WTC11 (cell line): ENCODE data around the gene BBS9.

ENCODE experiments used
- ATF1 ChIP-seq: sonication (generic); formaldehyde crosslinking; IDR thresholded peaks from 2 replicates; pipeline ENCODE4 v1.8.1; 2023; ENCODE audit warnings: mild to moderate bottlenecking, moderate library complexity, missing genetic modification reagents
- FOXP1 ChIP-seq: sonication (generic); formaldehyde crosslinking; IDR thresholded peaks from 2 replicates; pipeline ENCODE4 v1.8.0; 2022; ENCODE audit warnings: missing genetic modification reagents, mild to moderate bottlenecking, moderate library complexity, borderline replicate concordance
- RORB ChIP-seq: fragments of 250-450 bp; sonication (Bioruptor Pico); IDR thresholded peaks from 2 replicates; pipeline ENCODE4 v1.9.0; 2021; ENCODE audit warnings: mild to moderate bottlenecking
- TP53 ChIP-seq: sonication (generic); formaldehyde crosslinking; IDR thresholded peaks from 2 replicates; pipeline ENCODE4 v1.8.1; 2023; ENCODE audit warnings: mild to moderate bottlenecking, missing genetic modification reagents
- ZNF121 ChIP-seq: sonication (generic); formaldehyde crosslinking; IDR thresholded peaks from 2 replicates; pipeline ENCODE4 v1.8.0; 2023; ENCODE audit warnings: missing genetic modification reagents
- ZNF263 ChIP-seq: sonication (generic); formaldehyde crosslinking; IDR thresholded peaks from 2 replicates; pipeline ENCODE4 v1.8.1; 2022; ENCODE audit warnings: low read depth, mild to moderate bottlenecking, moderate library complexity, missing genetic modification reagents
- TF ChIP-seq, protein P1 (sequence below): sonication (generic); formaldehyde crosslinking; IDR thresholded peaks from 2 replicates; pipeline ENCODE4 v1.8.1; 2023; ENCODE audit warnings: mild to moderate bottlenecking, missing genetic modification reagents, borderline replicate concordance
- TF ChIP-seq, protein P2 (sequence below): sonication (generic); formaldehyde crosslinking; IDR thresholded peaks from 2 replicates; pipeline ENCODE4 v1.8.1; 2023; ENCODE audit warnings: mild to moderate bottlenecking, moderate library complexity, missing genetic modification reagents
- TF ChIP-seq, protein P3 (sequence below): sonication (generic); formaldehyde crosslinking; IDR thresholded peaks from 2 replicates; pipeline ENCODE4 v1.8.1; 2022; ENCODE audit warnings: low read depth, missing genetic modification reagents, borderline replicate concordance
- TF ChIP-seq, protein P4 (sequence below): fragments of 200-600 bp; IDR thresholded peaks from 2 replicates; pipeline ENCODE4 v1.8.0; 2022; ENCODE audit warnings: antibody characterized with exemption
- TF ChIP-seq, protein P5 (sequence below): sonication (generic); formaldehyde crosslinking; IDR thresholded peaks from 2 replicates; pipeline ENCODE4 v1.8.1; 2022; ENCODE audit warnings: low read depth, mild to moderate bottlenecking, moderate library complexity, missing genetic modification reagents, borderline replicate concordance
- TF ChIP-seq, protein P6 (sequence below): sonication (generic); formaldehyde crosslinking; IDR thresholded peaks from 2 replicates; pipeline ENCODE4 v1.8.1; 2023; ENCODE audit warnings: mild to moderate bottlenecking, missing genetic modification reagents

DNA sequence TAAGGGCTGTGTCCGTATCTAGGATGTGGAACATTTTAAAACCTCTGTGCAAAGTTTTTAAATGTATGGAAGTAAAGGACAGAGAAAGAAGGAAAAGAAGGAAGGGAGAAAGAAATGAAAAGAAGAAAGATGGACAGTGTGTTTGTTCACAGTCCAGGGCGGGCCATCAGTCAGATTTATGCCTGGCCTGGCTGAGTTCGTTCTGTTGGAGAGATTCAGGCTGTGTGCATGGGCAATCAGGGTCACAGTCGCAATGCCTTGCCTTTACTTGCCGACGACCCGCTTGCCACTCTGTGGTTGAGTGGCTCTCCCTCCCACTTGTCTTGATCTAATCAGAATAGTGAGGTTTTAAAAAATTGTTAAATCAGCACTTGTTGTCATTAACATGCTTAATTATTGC is 406.6 kb downstream of the BBS9 start:
- TF ChIP-seq ATF1 (CRISPR knock-in tag) (no peak), RORB (no peak), ZNF121 (no peak), TP53 (CRISPR knock-in tag) (no peak), ZNF263 (no peak), FOXP1 (CRISPR knock-in tag) (no peak)
- TF ChIP-seq, protein P1, sequence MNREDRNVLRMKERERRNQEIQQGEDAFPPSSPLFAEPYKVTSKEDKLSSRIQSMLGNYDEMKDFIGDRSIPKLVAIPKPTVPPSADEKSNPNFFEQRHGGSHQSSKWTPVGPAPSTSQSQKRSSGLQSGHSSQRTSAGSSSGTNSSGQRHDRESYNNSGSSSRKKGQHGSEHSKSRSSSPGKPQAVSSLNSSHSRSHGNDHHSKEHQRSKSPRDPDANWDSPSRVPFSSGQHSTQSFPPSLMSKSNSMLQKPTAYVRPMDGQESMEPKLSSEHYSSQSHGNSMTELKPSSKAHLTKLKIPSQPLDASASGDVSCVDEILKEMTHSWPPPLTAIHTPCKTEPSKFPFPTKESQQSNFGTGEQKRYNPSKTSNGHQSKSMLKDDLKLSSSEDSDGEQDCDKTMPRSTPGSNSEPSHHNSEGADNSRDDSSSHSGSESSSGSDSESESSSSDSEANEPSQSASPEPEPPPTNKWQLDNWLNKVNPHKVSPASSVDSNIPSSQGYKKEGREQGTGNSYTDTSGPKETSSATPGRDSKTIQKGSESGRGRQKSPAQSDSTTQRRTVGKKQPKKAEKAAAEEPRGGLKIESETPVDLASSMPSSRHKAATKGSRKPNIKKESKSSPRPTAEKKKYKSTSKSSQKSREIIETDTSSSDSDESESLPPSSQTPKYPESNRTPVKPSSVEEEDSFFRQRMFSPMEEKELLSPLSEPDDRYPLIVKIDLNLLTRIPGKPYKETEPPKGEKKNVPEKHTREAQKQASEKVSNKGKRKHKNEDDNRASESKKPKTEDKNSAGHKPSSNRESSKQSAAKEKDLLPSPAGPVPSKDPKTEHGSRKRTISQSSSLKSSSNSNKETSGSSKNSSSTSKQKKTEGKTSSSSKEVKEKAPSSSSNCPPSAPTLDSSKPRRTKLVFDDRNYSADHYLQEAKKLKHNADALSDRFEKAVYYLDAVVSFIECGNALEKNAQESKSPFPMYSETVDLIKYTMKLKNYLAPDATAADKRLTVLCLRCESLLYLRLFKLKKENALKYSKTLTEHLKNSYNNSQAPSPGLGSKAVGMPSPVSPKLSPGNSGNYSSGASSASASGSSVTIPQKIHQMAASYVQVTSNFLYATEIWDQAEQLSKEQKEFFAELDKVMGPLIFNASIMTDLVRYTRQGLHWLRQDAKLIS (CRISPR knock-in tag): no peak
- TF ChIP-seq, protein P2, sequence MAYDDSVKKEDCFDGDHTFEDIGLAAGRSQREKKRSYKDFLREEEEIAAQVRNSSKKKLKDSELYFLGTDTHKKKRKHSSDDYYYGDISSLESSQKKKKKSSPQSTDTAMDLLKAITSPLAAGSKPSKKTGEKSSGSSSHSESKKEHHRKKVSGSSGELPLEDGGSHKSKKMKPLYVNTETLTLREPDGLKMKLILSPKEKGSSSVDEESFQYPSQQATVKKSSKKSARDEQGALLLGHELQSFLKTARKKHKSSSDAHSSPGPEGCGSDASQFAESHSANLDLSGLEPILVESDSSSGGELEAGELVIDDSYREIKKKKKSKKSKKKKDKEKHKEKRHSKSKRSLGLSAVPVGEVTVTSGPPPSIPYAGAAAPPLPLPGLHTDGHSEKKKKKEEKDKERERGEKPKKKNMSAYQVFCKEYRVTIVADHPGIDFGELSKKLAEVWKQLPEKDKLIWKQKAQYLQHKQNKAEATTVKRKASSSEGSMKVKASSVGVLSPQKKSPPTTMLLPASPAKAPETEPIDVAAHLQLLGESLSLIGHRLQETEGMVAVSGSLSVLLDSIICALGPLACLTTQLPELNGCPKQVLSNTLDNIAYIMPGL (CRISPR knock-in tag): no peak
- TF ChIP-seq, protein P3, sequence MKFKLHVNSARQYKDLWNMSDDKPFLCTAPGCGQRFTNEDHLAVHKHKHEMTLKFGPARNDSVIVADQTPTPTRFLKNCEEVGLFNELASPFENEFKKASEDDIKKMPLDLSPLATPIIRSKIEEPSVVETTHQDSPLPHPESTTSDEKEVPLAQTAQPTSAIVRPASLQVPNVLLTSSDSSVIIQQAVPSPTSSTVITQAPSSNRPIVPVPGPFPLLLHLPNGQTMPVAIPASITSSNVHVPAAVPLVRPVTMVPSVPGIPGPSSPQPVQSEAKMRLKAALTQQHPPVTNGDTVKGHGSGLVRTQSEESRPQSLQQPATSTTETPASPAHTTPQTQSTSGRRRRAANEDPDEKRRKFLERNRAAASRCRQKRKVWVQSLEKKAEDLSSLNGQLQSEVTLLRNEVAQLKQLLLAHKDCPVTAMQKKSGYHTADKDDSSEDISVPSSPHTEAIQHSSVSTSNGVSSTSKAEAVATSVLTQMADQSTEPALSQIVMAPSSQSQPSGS: no peak
- TF ChIP-seq, protein P4, sequence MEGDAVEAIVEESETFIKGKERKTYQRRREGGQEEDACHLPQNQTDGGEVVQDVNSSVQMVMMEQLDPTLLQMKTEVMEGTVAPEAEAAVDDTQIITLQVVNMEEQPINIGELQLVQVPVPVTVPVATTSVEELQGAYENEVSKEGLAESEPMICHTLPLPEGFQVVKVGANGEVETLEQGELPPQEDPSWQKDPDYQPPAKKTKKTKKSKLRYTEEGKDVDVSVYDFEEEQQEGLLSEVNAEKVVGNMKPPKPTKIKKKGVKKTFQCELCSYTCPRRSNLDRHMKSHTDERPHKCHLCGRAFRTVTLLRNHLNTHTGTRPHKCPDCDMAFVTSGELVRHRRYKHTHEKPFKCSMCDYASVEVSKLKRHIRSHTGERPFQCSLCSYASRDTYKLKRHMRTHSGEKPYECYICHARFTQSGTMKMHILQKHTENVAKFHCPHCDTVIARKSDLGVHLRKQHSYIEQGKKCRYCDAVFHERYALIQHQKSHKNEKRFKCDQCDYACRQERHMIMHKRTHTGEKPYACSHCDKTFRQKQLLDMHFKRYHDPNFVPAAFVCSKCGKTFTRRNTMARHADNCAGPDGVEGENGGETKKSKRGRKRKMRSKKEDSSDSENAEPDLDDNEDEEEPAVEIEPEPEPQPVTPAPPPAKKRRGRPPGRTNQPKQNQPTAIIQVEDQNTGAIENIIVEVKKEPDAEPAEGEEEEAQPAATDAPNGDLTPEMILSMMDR: no peak
- TF ChIP-seq, protein P5, sequence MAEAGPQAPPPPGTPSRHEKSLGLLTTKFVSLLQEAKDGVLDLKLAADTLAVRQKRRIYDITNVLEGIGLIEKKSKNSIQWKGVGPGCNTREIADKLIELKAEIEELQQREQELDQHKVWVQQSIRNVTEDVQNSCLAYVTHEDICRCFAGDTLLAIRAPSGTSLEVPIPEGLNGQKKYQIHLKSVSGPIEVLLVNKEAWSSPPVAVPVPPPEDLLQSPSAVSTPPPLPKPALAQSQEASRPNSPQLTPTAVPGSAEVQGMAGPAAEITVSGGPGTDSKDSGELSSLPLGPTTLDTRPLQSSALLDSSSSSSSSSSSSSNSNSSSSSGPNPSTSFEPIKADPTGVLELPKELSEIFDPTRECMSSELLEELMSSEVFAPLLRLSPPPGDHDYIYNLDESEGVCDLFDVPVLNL (CRISPR knock-in tag): no peak
- TF ChIP-seq, protein P6, sequence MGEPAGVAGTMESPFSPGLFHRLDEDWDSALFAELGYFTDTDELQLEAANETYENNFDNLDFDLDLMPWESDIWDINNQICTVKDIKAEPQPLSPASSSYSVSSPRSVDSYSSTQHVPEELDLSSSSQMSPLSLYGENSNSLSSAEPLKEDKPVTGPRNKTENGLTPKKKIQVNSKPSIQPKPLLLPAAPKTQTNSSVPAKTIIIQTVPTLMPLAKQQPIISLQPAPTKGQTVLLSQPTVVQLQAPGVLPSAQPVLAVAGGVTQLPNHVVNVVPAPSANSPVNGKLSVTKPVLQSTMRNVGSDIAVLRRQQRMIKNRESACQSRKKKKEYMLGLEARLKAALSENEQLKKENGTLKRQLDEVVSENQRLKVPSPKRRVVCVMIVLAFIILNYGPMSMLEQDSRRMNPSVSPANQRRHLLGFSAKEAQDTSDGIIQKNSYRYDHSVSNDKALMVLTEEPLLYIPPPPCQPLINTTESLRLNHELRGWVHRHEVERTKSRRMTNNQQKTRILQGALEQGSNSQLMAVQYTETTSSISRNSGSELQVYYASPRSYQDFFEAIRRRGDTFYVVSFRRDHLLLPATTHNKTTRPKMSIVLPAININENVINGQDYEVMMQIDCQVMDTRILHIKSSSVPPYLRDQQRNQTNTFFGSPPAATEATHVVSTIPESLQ (CRISPR knock-in tag): no peak
